ENCODE results near the gene TRIM38.

The TRIM38 gene

DNA sequence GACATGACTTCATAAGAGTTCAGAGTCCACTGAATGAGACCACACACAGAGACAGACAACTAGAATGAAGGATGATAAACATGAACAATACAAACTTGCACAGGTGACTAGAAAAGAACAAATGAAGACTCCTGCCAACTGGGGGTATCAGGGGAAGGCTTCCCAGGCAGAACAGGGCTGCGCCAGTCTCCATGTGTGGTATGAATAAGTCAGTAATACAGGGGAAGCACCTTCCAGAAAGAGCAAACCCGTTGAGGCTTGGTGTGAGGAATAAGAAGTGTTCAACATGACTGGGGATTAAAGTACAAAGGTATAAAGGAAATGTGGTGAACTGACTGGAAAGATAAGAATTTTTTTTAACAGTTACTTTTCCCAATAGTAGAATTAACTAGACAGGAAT, 28.4 kb upstream of the TRIM38 start:
- TF ChIP-seq ISL1 (CRISPR knock-in tag; IDR thresholded peaks at IDR 0.05) (no peak), ZNF70 (CRISPR knock-in tag; IDR thresholded peaks at IDR 0.05) (no peak), CSDC2 (CRISPR knock-in tag; IDR thresholded peaks at IDR 0.05) (no peak), BACH2 (CRISPR knock-in tag; IDR thresholded peaks at IDR 0.05; ENCODE audit: borderline replicate concordance) (no peak), ZNF565 (CRISPR knock-in tag; conservative IDR thresholded peaks at IDR 0.05; ENCODE audit: low read depth) (no peak), OSR1 (CRISPR knock-in tag; IDR thresholded peaks at IDR 0.05) (no peak), ZC3H10 (CRISPR knock-in tag; IDR thresholded peaks at IDR 0.05) (no peak), TOX (CRISPR knock-in tag; IDR thresholded peaks at IDR 0.05; ENCODE audit: borderline replicate concordance) (no peak), RARB (CRISPR knock-in tag; IDR thresholded peaks at IDR 0.05) (no peak), ZFP30 (CRISPR knock-in tag; IDR thresholded peaks at IDR 0.05) (no peak), PPARA (CRISPR knock-in tag; IDR thresholded peaks at IDR 0.05; ENCODE audit: borderline replicate concordance) (no peak), ZNF8 (CRISPR knock-in tag; IDR thresholded peaks at IDR 0.05) (no peak), ESRRG (CRISPR knock-in tag; IDR thresholded peaks at IDR 0.05) (no peak), ZFP3 (CRISPR knock-in tag; IDR thresholded peaks at IDR 0.05) (no peak), GLIS3 (CRISPR knock-in tag; IDR thresholded peaks at IDR 0.05) (no peak), ARNTL (CRISPR knock-in tag; IDR thresholded peaks at IDR 0.05; ENCODE audit: borderline replicate concordance, low read depth) (no peak)
- TF ChIP-seq, protein P1, sequence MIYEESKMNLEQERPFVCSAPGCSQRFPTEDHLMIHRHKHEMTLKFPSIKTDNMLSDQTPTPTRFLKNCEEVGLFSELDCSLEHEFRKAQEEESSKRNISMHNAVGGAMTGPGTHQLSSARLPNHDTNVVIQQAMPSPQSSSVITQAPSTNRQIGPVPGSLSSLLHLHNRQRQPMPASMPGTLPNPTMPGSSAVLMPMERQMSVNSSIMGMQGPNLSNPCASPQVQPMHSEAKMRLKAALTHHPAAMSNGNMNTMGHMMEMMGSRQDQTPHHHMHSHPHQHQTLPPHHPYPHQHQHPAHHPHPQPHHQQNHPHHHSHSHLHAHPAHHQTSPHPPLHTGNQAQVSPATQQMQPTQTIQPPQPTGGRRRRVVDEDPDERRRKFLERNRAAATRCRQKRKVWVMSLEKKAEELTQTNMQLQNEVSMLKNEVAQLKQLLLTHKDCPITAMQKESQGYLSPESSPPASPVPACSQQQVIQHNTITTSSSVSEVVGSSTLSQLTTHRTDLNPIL (CRISPR knock-in tag; IDR thresholded peaks at IDR 0.05; ENCODE audit: low read depth) = no peak
- TF ChIP-seq, protein P2, sequence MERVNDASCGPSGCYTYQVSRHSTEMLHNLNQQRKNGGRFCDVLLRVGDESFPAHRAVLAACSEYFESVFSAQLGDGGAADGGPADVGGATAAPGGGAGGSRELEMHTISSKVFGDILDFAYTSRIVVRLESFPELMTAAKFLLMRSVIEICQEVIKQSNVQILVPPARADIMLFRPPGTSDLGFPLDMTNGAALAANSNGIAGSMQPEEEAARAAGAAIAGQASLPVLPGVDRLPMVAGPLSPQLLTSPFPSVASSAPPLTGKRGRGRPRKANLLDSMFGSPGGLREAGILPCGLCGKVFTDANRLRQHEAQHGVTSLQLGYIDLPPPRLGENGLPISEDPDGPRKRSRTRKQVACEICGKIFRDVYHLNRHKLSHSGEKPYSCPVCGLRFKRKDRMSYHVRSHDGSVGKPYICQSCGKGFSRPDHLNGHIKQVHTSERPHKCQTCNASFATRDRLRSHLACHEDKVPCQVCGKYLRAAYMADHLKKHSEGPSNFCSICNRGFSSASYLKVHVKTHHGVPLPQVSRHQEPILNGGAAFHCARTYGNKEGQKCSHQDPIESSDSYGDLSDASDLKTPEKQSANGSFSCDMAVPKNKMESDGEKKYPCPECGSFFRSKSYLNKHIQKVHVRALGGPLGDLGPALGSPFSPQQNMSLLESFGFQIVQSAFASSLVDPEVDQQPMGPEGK (CRISPR knock-in tag; IDR thresholded peaks at IDR 0.05; ENCODE audit: borderline replicate concordance) = no peak
- TF ChIP-seq, protein P3, sequence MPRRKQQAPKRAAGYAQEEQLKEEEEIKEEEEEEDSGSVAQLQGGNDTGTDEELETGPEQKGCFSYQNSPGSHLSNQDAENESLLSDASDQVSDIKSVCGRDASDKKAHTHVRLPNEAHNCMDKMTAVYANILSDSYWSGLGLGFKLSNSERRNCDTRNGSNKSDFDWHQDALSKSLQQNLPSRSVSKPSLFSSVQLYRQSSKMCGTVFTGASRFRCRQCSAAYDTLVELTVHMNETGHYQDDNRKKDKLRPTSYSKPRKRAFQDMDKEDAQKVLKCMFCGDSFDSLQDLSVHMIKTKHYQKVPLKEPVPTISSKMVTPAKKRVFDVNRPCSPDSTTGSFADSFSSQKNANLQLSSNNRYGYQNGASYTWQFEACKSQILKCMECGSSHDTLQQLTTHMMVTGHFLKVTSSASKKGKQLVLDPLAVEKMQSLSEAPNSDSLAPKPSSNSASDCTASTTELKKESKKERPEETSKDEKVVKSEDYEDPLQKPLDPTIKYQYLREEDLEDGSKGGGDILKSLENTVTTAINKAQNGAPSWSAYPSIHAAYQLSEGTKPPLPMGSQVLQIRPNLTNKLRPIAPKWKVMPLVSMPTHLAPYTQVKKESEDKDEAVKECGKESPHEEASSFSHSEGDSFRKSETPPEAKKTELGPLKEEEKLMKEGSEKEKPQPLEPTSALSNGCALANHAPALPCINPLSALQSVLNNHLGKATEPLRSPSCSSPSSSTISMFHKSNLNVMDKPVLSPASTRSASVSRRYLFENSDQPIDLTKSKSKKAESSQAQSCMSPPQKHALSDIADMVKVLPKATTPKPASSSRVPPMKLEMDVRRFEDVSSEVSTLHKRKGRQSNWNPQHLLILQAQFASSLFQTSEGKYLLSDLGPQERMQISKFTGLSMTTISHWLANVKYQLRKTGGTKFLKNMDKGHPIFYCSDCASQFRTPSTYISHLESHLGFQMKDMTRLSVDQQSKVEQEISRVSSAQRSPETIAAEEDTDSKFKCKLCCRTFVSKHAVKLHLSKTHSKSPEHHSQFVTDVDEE (CRISPR knock-in tag; IDR thresholded peaks at IDR 0.05) = no peak
- TF ChIP-seq, protein P4, sequence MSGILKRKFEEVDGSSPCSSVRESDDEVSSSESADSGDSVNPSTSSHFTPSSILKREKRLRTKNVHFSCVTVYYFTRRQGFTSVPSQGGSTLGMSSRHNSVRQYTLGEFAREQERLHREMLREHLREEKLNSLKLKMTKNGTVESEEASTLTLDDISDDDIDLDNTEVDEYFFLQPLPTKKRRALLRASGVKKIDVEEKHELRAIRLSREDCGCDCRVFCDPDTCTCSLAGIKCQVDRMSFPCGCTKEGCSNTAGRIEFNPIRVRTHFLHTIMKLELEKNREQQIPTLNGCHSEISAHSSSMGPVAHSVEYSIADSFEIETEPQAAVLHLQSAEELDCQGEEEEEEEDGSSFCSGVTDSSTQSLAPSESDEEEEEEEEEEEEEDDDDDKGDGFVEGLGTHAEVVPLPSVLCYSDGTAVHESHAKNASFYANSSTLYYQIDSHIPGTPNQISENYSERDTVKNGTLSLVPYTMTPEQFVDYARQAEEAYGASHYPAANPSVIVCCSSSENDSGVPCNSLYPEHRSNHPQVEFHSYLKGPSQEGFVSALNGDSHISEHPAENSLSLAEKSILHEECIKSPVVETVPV (CRISPR knock-in tag; IDR thresholded peaks at IDR 0.05) = no peak
- ATAC-seq = no peak

DNA sequence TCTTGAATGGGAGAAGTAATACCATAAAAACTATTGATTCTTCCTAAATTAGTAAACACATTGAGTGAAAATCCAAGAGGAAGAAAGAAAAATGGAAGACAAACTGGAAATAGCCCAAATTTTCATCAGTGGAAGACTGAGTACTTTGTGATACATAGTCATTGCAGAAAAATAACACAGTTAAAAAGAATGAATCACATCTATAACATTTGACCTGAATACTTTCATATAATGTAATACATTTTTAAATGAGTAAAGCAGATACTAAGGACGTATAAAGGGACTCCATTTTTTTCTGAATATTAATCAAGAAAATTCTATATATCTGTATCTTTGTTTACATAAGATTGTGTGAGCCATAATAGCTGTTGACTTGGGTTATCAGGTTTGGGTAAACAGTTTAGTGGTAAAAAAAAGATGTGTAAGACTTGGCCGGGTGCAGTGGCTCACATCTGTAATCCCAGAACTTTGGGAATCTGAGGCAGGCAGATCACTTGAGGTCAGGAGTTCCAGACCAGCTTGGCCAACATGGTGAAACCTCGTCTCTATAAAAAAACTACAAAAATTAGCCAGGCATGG, 27.8 kb upstream of the TRIM38 start:
- TF ChIP-seq ISL1 (CRISPR knock-in tag; IDR thresholded peaks at IDR 0.05) = no peak
- TF ChIP-seq BACH2 (CRISPR knock-in tag; IDR thresholded peaks at IDR 0.05; ENCODE audit: borderline replicate concordance) = no peak
- TF ChIP-seq, protein P5, sequence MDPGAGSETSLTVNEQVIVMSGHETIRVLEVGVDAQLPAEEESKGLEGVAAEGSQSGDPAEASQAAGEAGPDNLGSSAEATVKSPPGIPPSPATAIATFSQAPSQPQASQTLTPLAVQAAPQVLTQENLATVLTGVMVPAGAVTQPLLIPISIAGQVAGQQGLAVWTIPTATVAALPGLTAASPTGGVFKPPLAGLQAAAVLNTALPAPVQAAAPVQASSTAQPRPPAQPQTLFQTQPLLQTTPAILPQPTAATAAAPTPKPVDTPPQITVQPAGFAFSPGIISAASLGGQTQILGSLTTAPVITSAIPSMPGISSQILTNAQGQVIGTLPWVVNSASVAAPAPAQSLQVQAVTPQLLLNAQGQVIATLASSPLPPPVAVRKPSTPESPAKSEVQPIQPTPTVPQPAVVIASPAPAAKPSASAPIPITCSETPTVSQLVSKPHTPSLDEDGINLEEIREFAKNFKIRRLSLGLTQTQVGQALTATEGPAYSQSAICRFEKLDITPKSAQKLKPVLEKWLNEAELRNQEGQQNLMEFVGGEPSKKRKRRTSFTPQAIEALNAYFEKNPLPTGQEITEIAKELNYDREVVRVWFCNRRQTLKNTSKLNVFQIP (CRISPR knock-in tag; IDR thresholded peaks at IDR 0.05; ENCODE audit: borderline replicate concordance, low read depth) = no peak
- TF ChIP-seq OSR1 (CRISPR knock-in tag; IDR thresholded peaks at IDR 0.05) = no peak
- TF ChIP-seq ZNF565 (CRISPR knock-in tag; conservative IDR thresholded peaks at IDR 0.05; ENCODE audit: low read depth) = no peak
- no peak for TF ChIP-seq PPARA (CRISPR knock-in tag; IDR thresholded peaks at IDR 0.05; ENCODE audit: borderline replicate concordance)
- no peak for TF ChIP-seq GLIS3 (CRISPR knock-in tag; IDR thresholded peaks at IDR 0.05)
- no peak for TF ChIP-seq TOX (CRISPR knock-in tag; IDR thresholded peaks at IDR 0.05; ENCODE audit: borderline replicate concordance)
- no peak for TF ChIP-seq TCF4 (CRISPR knock-in tag; IDR thresholded peaks at IDR 0.05; ENCODE audit: borderline replicate concordance)
- TF ChIP-seq ZFP30 (CRISPR knock-in tag; IDR thresholded peaks at IDR 0.05) = no peak

More for the DNA sequence above, 27.8 kb upstream of the TRIM38 start:
- ATAC-seq = no peak

Measured in SK-N-SH treated with all-trans-retinoic acid at 6 μM for 48 hours (cell line).